IMR-90 (cell line): ENCODE results near the gene CRYGA.

Experiments
- CTCF ChIP-seq: conservative IDR thresholded peaks from 2 replicates; pipeline ENCODE4 v1.5.1; 2012; ENCODE audit warnings: mild to moderate bottlenecking, low read depth, low read length, improper control_type of control experiment
- MXI1 ChIP-seq: IDR thresholded peaks from 2 replicates; pipeline ENCODE4 v1.6.1; 2012; ENCODE audit warnings: low read depth, mild to moderate bottlenecking, low read length, moderate library complexity, borderline replicate concordance

- TF ChIP-seq CTCF: no peak
- no peak for TF ChIP-seq MXI1
Observed at GRCh38 chr2:208179028-208179609, 15.7 kb upstream of the CRYGA start.
